GM12878 (cell line): ENCODE results near the gene BGLAP.

Source experiments
- CREB1 ChIP-seq: IDR thresholded peaks from 2 replicates; pipeline ENCODE4 v1.6.1; 2012; ENCODE audit warnings: low read depth, mild to moderate bottlenecking, inconsistent platforms
- CTCF ChIP-seq, 3 experiments: IDR thresholded peaks in 2 of 3; conservative IDR thresholded peaks in 1 of 3; 2 replicates each; pipeline ENCODE4 v1.5.1; 2011; ENCODE audit warnings: low read depth in 3 of 3, low read length in 3 of 3, mild to moderate bottlenecking in 3 of 3, control low read depth in 2 of 3, moderate library complexity in 2 of 3, inconsistent platforms in 1 of 3, mixed read lengths in 1 of 3; ENCODE audit not compliant: control insufficient read depth in 2 of 3, insufficient read depth in 1 of 3; ENCODE audit errors: extremely low read depth in 1 of 3
- EP300 ChIP-seq, 2 experiments: fragments of 150-350 bp in 1 of 2; IDR thresholded peaks; 2 replicates each; pipeline ENCODE4 v1.6.1; 2011 to 2012; ENCODE audit warnings: low read depth in 2 of 2, low read length in 2 of 2, borderline replicate concordance in 1 of 2, improper control_type of control experiment in 1 of 2, inconsistent platforms in 1 of 2; ENCODE audit not compliant: control insufficient read depth in 1 of 2
- JUNB ChIP-seq: IDR thresholded peaks from 2 replicates; pipeline ENCODE4 v1.6.1; 2016; ENCODE audit warnings: antibody characterized with exemption, mild to moderate bottlenecking
- KDM1A ChIP-seq: fragments of 200-600 bp; sonication (generic); IDR thresholded peaks from 2 replicates; pipeline ENCODE4 v1.6.1; 2016; ENCODE audit warnings: borderline replicate concordance
- POLR2A ChIP-seq: IDR thresholded peaks from 2 replicates; pipeline ENCODE4 v1.6.1; 2011; ENCODE audit warnings: low read depth, mild to moderate bottlenecking, low read length
- POLR2AphosphoS5 ChIP-seq: IDR thresholded peaks from 2 replicates; pipeline ENCODE4 v1.6.1; 2011; ENCODE audit warnings: mild to moderate bottlenecking, low read length, inconsistent platforms
- PRDM15 ChIP-seq: fragments of 450-650 bp; formaldehyde crosslinking; IDR thresholded peaks from 2 replicates; pipeline ENCODE4 v1.4.0; 2020; ENCODE audit warnings: mild to moderate bottlenecking, moderate library complexity
- SUPT20H ChIP-seq: IDR thresholded peaks from 2 replicates; pipeline ENCODE4 v1.6.1; 2011; ENCODE audit warnings: low read depth, mild to moderate bottlenecking, low read length, moderate library complexity, borderline replicate concordance; ENCODE audit not compliant: control insufficient read depth
- TCF7 ChIP-seq: IDR thresholded peaks from 2 replicates; pipeline ENCODE4 v1.6.1; 2014; ENCODE audit warnings: antibody characterized with exemption, borderline replicate concordance

- TF ChIP-seq PRDM15 (CRISPR knock-in tag) (no peak), CTCF (IDR thresholded peaks at IDR 0.05 in 2 of 3, conservative IDR thresholded peaks at IDR 0.05 in 1 of 3; ENCODE audit: control insufficient read depth in 2 of 3, extremely low read depth in 1 of 3, insufficient read depth in 1 of 3, low read depth in 3 of 3, low read length in 3 of 3) (no peak), CREB1 (no peak), POLR2A (no peak), KDM1A (no peak), TCF7 (no peak), POLR2AphosphoS5 (no peak), JUNB (no peak), SUPT20H (no peak), EP300 (IDR thresholded peaks at IDR 0.05; ENCODE audit: borderline replicate concordance in 1 of 2, control insufficient read depth in 1 of 2, low read depth in 2 of 2, low read length in 2 of 2) (no peak)
These were observed 47.9 kb downstream of the BGLAP start for GRCh38 chr1:156289857-156290256.
